ENCODE measurements around the gene HPSE2.

HPSE2 gene

DNA sequence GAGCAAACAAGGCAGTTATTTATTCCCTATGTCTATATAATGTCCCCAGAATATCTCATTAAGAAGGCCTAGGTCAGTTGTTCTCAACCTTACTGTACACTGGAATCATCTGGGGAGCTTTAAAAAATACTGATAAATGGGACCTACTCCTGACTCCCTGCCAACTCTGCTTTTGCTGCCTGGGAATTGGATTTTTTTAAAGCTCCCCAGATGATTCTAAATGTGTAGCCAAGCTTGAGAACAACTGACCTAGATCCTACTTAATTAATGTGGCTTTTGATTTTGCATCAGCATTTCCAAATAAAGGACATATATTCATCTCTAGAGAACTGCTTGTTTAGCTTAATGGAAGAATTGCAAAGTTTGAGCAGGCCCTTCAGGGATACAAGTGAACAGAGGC lies 697.2 kb downstream of the HPSE2 start:
- ATAC-seq = no peak
- TF ChIP-seq, protein P1, sequence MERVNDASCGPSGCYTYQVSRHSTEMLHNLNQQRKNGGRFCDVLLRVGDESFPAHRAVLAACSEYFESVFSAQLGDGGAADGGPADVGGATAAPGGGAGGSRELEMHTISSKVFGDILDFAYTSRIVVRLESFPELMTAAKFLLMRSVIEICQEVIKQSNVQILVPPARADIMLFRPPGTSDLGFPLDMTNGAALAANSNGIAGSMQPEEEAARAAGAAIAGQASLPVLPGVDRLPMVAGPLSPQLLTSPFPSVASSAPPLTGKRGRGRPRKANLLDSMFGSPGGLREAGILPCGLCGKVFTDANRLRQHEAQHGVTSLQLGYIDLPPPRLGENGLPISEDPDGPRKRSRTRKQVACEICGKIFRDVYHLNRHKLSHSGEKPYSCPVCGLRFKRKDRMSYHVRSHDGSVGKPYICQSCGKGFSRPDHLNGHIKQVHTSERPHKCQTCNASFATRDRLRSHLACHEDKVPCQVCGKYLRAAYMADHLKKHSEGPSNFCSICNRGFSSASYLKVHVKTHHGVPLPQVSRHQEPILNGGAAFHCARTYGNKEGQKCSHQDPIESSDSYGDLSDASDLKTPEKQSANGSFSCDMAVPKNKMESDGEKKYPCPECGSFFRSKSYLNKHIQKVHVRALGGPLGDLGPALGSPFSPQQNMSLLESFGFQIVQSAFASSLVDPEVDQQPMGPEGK (CRISPR knock-in tag; IDR thresholded peaks at IDR 0.05; ENCODE audit: borderline replicate concordance) = no peak
- TF ChIP-seq ZNF8 (CRISPR knock-in tag; IDR thresholded peaks at IDR 0.05) (no peak), ZC3H10 (CRISPR knock-in tag; IDR thresholded peaks at IDR 0.05) (no peak), ESRRG (CRISPR knock-in tag; IDR thresholded peaks at IDR 0.05) (no peak), SNAI2 (CRISPR knock-in tag; IDR thresholded peaks at IDR 0.05) (no peak)
- TF ChIP-seq, protein P2, sequence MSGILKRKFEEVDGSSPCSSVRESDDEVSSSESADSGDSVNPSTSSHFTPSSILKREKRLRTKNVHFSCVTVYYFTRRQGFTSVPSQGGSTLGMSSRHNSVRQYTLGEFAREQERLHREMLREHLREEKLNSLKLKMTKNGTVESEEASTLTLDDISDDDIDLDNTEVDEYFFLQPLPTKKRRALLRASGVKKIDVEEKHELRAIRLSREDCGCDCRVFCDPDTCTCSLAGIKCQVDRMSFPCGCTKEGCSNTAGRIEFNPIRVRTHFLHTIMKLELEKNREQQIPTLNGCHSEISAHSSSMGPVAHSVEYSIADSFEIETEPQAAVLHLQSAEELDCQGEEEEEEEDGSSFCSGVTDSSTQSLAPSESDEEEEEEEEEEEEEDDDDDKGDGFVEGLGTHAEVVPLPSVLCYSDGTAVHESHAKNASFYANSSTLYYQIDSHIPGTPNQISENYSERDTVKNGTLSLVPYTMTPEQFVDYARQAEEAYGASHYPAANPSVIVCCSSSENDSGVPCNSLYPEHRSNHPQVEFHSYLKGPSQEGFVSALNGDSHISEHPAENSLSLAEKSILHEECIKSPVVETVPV (CRISPR knock-in tag; IDR thresholded peaks at IDR 0.05) = no peak

GRCh38 chr10:98536551-98536950 lies 699.1 kb downstream of the HPSE2 start:
- ATAC-seq = no peak
- no peak for TF ChIP-seq RARB (CRISPR knock-in tag; IDR thresholded peaks at IDR 0.05)
- no peak for TF ChIP-seq PPARA (CRISPR knock-in tag; IDR thresholded peaks at IDR 0.05; ENCODE audit: borderline replicate concordance)
- TF ChIP-seq, protein P3, sequence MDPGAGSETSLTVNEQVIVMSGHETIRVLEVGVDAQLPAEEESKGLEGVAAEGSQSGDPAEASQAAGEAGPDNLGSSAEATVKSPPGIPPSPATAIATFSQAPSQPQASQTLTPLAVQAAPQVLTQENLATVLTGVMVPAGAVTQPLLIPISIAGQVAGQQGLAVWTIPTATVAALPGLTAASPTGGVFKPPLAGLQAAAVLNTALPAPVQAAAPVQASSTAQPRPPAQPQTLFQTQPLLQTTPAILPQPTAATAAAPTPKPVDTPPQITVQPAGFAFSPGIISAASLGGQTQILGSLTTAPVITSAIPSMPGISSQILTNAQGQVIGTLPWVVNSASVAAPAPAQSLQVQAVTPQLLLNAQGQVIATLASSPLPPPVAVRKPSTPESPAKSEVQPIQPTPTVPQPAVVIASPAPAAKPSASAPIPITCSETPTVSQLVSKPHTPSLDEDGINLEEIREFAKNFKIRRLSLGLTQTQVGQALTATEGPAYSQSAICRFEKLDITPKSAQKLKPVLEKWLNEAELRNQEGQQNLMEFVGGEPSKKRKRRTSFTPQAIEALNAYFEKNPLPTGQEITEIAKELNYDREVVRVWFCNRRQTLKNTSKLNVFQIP (CRISPR knock-in tag; IDR thresholded peaks at IDR 0.05; ENCODE audit: borderline replicate concordance, low read depth) = no peak
- no peak for TF ChIP-seq TOX (CRISPR knock-in tag; IDR thresholded peaks at IDR 0.05; ENCODE audit: borderline replicate concordance)
- TF ChIP-seq, protein P1 (CRISPR knock-in tag; IDR thresholded peaks at IDR 0.05; ENCODE audit: borderline replicate concordance) = no peak
- no peak for TF ChIP-seq ARNTL (CRISPR knock-in tag; IDR thresholded peaks at IDR 0.05; ENCODE audit: borderline replicate concordance, low read depth)
- TF ChIP-seq ZFP30 (CRISPR knock-in tag; IDR thresholded peaks at IDR 0.05) = no peak
- TF ChIP-seq SNAI2 (CRISPR knock-in tag; IDR thresholded peaks at IDR 0.05) = no peak
- TF ChIP-seq BACH2 (CRISPR knock-in tag; IDR thresholded peaks at IDR 0.05; ENCODE audit: borderline replicate concordance) = no peak
- no peak for TF ChIP-seq ZC3H10 (CRISPR knock-in tag; IDR thresholded peaks at IDR 0.05)
- TF ChIP-seq CSDC2 (CRISPR knock-in tag; IDR thresholded peaks at IDR 0.05) = no peak
- no peak for TF ChIP-seq ZFP3 (CRISPR knock-in tag; IDR thresholded peaks at IDR 0.05)
- no peak for TF ChIP-seq ESRRG (CRISPR knock-in tag; IDR thresholded peaks at IDR 0.05)

DNA sequence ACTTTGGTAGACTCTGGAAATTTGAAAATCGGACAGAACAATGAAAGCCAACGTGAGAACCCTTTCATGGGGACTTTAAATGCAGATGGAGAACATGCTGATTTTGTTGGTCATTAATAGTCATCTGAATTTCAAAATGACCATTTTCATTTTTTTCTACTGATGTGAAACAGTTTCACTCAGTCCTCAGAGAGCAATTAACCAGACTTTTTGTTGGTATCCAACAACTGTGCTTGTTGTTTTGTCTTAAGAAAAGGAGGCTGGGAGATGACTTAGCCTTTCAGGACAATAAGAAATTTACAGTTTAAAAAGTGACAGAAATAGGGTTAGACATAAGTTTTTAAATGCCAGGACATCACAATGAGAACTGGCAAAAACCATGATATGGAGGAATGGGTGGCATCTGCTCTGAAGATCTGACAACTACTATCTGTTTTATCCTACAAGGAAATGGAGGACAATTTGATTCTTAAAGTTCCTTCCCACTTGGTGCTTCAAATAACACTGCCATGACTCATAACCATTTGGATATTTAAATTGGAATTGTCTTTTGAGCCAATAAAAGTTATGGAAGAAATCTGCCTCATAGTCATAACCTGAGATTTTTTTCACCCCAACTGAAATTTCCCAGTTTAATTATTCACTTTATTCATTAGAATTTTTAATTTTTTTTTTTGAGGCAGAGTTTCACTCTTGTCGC lies 701.8 kb downstream of the HPSE2 start:
- TF ChIP-seq ZNF70 (CRISPR knock-in tag; IDR thresholded peaks at IDR 0.05) = no peak
- TF ChIP-seq TCF4 (CRISPR knock-in tag; IDR thresholded peaks at IDR 0.05; ENCODE audit: borderline replicate concordance) = no peak
- TF ChIP-seq SNAI2 (CRISPR knock-in tag; IDR thresholded peaks at IDR 0.05) = no peak
- TF ChIP-seq ESRRG (CRISPR knock-in tag; IDR thresholded peaks at IDR 0.05) = no peak
- no peak for TF ChIP-seq ISL1 (CRISPR knock-in tag; IDR thresholded peaks at IDR 0.05)
- TF ChIP-seq ZFP30 (CRISPR knock-in tag; IDR thresholded peaks at IDR 0.05) = no peak
- no peak for TF ChIP-seq ZC3H10 (CRISPR knock-in tag; IDR thresholded peaks at IDR 0.05)
- TF ChIP-seq ZFP3 (CRISPR knock-in tag; IDR thresholded peaks at IDR 0.05) = no peak
- TF ChIP-seq RARB (CRISPR knock-in tag; IDR thresholded peaks at IDR 0.05) = no peak
- TF ChIP-seq ARNTL (CRISPR knock-in tag; IDR thresholded peaks at IDR 0.05; ENCODE audit: borderline replicate concordance, low read depth) = no peak
- TF ChIP-seq CSDC2 (CRISPR knock-in tag; IDR thresholded peaks at IDR 0.05) = no peak
- TF ChIP-seq GLIS3 (CRISPR knock-in tag; IDR thresholded peaks at IDR 0.05) = no peak
- no peak for ATAC-seq

GRCh38 chr10:98533241-98533640 lies 702.4 kb downstream of the HPSE2 start:
- no peak for ATAC-seq
- TF ChIP-seq ARNTL (CRISPR knock-in tag; IDR thresholded peaks at IDR 0.05; ENCODE audit: borderline replicate concordance, low read depth) (no peak), ZNF70 (CRISPR knock-in tag; IDR thresholded peaks at IDR 0.05) (no peak), ZNF8 (CRISPR knock-in tag; IDR thresholded peaks at IDR 0.05) (no peak), ZFP3 (CRISPR knock-in tag; IDR thresholded peaks at IDR 0.05) (no peak), ZFP30 (CRISPR knock-in tag; IDR thresholded peaks at IDR 0.05) (no peak), OSR1 (CRISPR knock-in tag; IDR thresholded peaks at IDR 0.05) (no peak)
